ENCODE results near the gene TP53BP2.
A peak's percentile ranks its signal among the peaks of the same experiment; 100 is the strongest.

The TP53BP2 gene

DNA sequence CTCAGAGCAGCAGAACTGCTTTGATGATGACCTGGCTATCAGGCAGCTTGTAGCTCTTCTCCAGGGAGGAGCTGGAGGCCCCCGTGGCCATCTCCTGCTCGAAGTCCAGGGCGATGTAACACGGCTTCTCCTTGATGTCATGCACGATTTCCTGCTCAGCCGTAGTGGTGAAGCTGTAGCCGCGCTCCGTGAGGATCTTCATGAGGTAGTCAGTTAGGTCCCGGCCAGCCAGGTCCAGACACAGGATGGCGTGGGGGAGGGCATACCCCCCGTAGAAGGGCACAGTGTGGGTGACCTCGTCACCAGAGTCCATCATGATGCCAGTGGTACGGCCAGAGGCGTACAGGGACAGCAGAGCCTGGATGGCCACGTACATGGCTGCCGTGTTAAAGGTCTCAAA, 18.3 kb upstream of the TP53BP2 start:
- TF ChIP-seq, protein P1, sequence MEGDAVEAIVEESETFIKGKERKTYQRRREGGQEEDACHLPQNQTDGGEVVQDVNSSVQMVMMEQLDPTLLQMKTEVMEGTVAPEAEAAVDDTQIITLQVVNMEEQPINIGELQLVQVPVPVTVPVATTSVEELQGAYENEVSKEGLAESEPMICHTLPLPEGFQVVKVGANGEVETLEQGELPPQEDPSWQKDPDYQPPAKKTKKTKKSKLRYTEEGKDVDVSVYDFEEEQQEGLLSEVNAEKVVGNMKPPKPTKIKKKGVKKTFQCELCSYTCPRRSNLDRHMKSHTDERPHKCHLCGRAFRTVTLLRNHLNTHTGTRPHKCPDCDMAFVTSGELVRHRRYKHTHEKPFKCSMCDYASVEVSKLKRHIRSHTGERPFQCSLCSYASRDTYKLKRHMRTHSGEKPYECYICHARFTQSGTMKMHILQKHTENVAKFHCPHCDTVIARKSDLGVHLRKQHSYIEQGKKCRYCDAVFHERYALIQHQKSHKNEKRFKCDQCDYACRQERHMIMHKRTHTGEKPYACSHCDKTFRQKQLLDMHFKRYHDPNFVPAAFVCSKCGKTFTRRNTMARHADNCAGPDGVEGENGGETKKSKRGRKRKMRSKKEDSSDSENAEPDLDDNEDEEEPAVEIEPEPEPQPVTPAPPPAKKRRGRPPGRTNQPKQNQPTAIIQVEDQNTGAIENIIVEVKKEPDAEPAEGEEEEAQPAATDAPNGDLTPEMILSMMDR (IDR thresholded peaks at IDR 0.05; ENCODE audit: insufficient read depth, low read depth, low read length, missing control alignments), result no peak
- H3K4me3 ChIP-seq (ENCODE audit: low read length), result no peak overlapping the region
- DNase-seq (ENCODE audit: low read depth), result no peak

DNA sequence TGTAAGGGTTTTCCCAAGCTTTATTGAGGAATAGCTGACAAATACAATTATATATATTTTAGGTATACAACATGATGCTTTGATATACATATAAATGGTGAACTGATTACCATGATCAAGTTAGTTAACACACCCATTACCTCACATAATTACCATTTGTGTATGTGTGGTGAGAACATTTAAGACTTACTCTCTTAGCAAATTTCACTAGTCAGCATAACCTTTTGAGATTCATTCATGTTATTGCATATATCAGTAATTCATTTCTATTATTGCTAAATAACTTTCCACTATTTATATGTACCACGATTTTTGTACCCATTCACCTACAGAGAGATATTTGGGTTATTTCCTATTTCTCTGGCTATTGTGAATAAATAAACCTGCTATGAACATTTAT, 16.2 kb upstream of the TP53BP2 start:
- no peak for DNase-seq (ENCODE audit: low read depth)
- H3K4me3 ChIP-seq (ENCODE audit: low read length), result no peak overlapping the region
- TF ChIP-seq, protein P1 (IDR thresholded peaks at IDR 0.05; ENCODE audit: insufficient read depth, low read depth, low read length, missing control alignments), result no peak

DNA sequence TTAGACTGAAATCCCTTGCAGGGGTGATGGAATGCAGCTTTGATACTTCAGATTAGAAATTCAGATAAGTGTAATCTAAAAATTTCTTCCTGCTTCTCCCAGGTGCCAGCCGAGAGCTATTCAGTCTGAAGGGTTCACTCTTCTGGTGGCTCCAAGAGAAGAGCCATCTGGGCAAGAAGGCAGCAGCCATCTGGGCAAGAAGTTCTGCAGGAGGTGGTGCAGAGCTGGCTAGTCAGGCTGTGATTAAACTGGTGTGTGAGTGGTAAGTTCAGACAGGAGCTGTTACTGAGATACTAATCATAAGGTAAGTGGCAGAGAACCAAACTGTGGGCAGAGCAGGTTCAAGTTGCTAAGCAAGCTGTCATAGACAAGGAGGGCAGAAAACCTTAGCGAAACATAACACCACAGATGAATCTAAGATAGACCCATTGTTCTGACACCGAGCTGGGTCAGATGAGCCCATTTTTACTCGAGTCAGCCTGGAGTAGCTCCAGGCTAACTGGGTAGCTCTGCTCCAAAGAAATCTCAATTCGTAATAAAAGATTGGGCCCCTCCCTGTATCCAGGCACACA, 14.4 kb upstream of the TP53BP2 start:
- peak; percentile 59 for DNase-seq (ENCODE audit: low read depth)
- no peak overlapping the region for H3K4me3 ChIP-seq (ENCODE audit: low read length)
- TF ChIP-seq, protein P1 (IDR thresholded peaks at IDR 0.05; ENCODE audit: insufficient read depth, low read depth, low read length, missing control alignments), result no peak

DNA sequence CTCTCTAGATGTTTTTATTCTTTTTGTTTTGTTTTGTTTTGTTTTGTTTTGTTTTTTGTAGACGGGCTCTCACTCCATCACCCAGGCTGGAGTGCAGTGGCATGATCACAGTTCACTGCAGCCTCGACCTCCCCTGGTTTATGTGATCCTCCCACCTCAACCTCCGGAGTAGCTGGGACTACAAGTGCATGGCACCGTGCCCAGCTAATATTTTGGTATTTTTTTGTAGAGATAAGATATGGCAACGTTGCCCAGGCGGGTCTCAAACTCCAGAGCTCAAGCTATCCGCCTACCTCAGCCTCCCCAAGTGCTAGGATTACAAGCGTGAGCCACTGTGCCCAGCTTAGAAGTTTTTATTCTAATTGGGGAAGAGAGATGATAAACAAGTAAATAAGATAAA, 13.3 kb upstream of the TP53BP2 start:
- TF ChIP-seq, protein P1 (IDR thresholded peaks at IDR 0.05; ENCODE audit: insufficient read depth, low read depth, low read length, missing control alignments), result no peak
- DNase-seq (ENCODE audit: low read depth), result no peak

DNA sequence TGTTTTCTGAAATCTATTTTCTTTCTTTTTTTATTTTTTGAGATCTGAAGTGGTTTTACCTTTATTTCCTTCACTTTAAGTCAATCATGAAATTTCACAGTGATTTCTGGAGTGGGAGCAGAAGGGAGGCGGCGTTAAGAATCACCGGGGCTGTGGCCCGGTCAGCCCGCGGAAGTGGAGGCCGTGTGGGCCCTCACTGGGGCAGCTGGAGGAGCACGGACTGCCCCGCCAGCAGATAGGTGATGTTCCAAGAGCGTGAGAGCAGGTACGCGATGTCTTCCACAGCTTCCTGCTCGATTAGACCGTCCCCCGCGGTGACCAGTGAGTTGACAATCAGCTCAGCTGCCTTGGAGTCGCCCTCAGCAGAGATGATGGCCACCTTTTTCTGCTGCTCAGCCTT, 10.6 kb upstream of the TP53BP2 start:
- DNase-seq (ENCODE audit: low read depth), result no peak
- TF ChIP-seq, protein P1 (IDR thresholded peaks at IDR 0.05; ENCODE audit: insufficient read depth, low read depth, low read length, missing control alignments), result no peak
- no peak overlapping the region for H3K4me3 ChIP-seq (ENCODE audit: low read length)

More for the DNA sequence above, 13.3 kb upstream of the TP53BP2 start:
- H3K4me3 ChIP-seq (ENCODE audit: low read length), result no peak overlapping the region

DNA sequence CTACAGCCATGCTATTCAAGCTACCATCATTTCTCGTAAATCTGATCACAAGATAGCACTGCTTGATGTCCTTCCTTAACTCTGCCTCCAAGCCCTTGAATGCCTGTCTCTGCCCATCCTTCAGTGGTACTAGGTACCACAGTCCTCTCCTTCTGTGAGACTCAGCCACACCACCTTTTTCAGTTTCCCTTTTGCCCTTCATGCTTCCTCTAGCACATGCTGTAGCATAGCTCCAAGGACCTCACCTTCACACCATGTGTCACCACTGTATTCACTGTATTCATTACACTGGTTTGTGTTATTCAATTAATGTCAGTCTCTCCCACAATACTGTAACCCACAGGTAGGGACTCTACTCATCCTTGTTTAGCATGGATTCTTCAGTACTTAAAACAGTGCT, 8.0 kb upstream of the TP53BP2 start:
- no peak for DNase-seq (ENCODE audit: low read depth)
- H3K4me3 ChIP-seq (ENCODE audit: low read length), result no peak overlapping the region
- TF ChIP-seq, protein P1 (IDR thresholded peaks at IDR 0.05; ENCODE audit: insufficient read depth, low read depth, low read length, missing control alignments), result no peak

DNA sequence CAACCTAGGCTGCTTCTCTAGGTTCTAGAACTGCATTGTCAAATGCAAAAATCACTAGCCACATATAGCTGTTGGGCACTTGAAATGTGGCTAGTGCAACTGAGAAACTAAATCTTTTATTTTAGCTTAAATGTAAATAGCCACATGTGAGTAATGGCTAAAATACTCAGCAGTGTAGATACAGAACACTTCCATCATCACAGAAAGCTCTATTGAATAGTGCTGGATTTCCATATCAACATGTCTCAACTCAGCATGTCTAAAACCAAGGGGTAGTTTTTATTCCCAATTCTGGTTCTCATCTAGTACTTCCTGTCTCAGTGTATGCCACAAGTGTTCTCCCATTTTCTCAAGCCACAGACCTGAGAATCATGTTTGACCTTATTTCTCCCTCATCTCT, 7.5 kb upstream of the TP53BP2 start:
- TF ChIP-seq, protein P1 (IDR thresholded peaks at IDR 0.05; ENCODE audit: insufficient read depth, low read depth, low read length, missing control alignments), result no peak
- peak; percentile 32 for DNase-seq (ENCODE audit: low read depth)
- no peak overlapping the region for H3K4me3 ChIP-seq (ENCODE audit: low read length)
